CD14-positive monocyte (primary cell): Measurements from ENCODE around the gene MCC. TPM values are rescaled to one million over a fixed set of nuclear protein-coding genes. Genes with fewer than 3 reads are reported as not detected.

Experiments used
- DNase-seq, 3 donors: peaks; one replicate each; pipeline ENCODE4 v3.0.0-alpha.2; 2011 to 2022
- H2AFZ ChIP-seq: 2 replicates; pipeline ENCODE4 v1.6.0; 2012; ENCODE audit warnings: mild to moderate bottlenecking, low read depth, low read length, inconsistent platforms; ENCODE audit not compliant: insufficient read depth, poor library complexity, severe bottlenecking
- H3K27ac ChIP-seq, 2 donors: 1 replicate in 1 of 2; 2 replicates in 1 of 2; pipeline ENCODE4 v1.5.1; 2012 to 2013; ENCODE audit warnings: low read length in 2 of 2, control low read depth in 1 of 2, inconsistent platforms in 1 of 2, low read depth in 1 of 2, mild to moderate bottlenecking in 1 of 2
- H3K27me3 ChIP-seq, 2 donors: one replicate each; pipeline versions ENCODE4 v1.6.0 to v1.6.1; 2011 to 2013; ENCODE audit warnings: low read length in 2 of 2; ENCODE audit not compliant: control insufficient read depth in 2 of 2, insufficient read depth in 2 of 2
- H3K36me3 ChIP-seq, 2 donors: replicated peaks in 1 of 2; 1 replicate in 1 of 2; 2 replicates in 1 of 2; pipeline versions ENCODE4 v1.5.1 to v1.6.1; 2012 to 2013; ENCODE audit warnings: low read length in 2 of 2, control low read depth in 1 of 2, inconsistent platforms in 1 of 2, mild to moderate bottlenecking in 1 of 2; ENCODE audit not compliant: insufficient read depth in 2 of 2, control insufficient read depth in 1 of 2
- H3K4me1 ChIP-seq, 2 donors: 1 replicate in 1 of 2; 2 replicates in 1 of 2; pipeline versions ENCODE4 v1.5.1 to v1.6.1; 2012 to 2013; ENCODE audit warnings: low read length in 2 of 2, control low read depth in 1 of 2, inconsistent platforms in 1 of 2, mild to moderate bottlenecking in 1 of 2, moderate library complexity in 1 of 2; ENCODE audit not compliant: insufficient read depth in 2 of 2, control insufficient read depth in 1 of 2
- H3K4me2 ChIP-seq: replicated peaks from 2 replicates; pipeline ENCODE3; 2012; ENCODE audit warnings: low read length, moderate library complexity, mild to moderate bottlenecking; ENCODE audit not compliant: poor library complexity, severe bottlenecking; ENCODE audit errors: extremely low read depth
- H3K4me3 ChIP-seq, 3 experiments: fragments of 200-600 bp in 1 of 3; sonication (generic) in 1 of 3; replicated peaks in 1 of 3; 1 replicate in 2 of 3; 2 replicates in 1 of 3; pipeline ENCODE4 v1.5.1; 2011 to 2013; ENCODE audit warnings: low read length in 3 of 3, mild to moderate bottlenecking in 3 of 3, control low read depth in 2 of 3, low read depth in 2 of 3, inconsistent platforms in 1 of 3, moderate library complexity in 1 of 3
- H3K79me2 ChIP-seq: 2 replicates; pipeline ENCODE4 v1.6.0; 2012; ENCODE audit warnings: mild to moderate bottlenecking, control low read depth, inconsistent platforms, low read length, moderate library complexity; ENCODE audit not compliant: insufficient read depth
- H3K9ac ChIP-seq: 2 replicates; pipeline ENCODE4 v1.6.0; 2017; ENCODE audit warnings: low read length, mild to moderate bottlenecking; ENCODE audit not compliant: insufficient read depth, poor library complexity, severe bottlenecking
- H3K9me3 ChIP-seq, 2 donors: replicated peaks in 1 of 2; 1 replicate in 1 of 2; 2 replicates in 1 of 2; pipeline versions ENCODE4 v1.5.1 to v1.6.1; 2012 to 2013; ENCODE audit warnings: low read length in 2 of 2, control low read depth in 1 of 2; ENCODE audit not compliant: control insufficient read depth in 1 of 2, insufficient read depth in 1 of 2
- H4K20me1 ChIP-seq: 2 replicates; pipeline ENCODE4 v1.6.0; 2012; ENCODE audit warnings: mild to moderate bottlenecking, low read length, control low read depth, moderate library complexity; ENCODE audit not compliant: insufficient read depth
- H3K27ac Mint-ChIP-seq, 7 donors: one replicate each; pipeline ENCODE4 v1.8.0; 2020; ENCODE audit warnings: mild to moderate bottlenecking in 7 of 7, mixed read lengths in 7 of 7, moderate library complexity in 6 of 7, inconsistent platforms in 2 of 7
- H3K27me3 Mint-ChIP-seq, 3 donors: one replicate each; pipeline ENCODE4 v1.8.0; 2021 to 2022; ENCODE audit warnings: low read depth in 3 of 3, mild to moderate bottlenecking in 3 of 3, mixed read lengths in 3 of 3, moderate library complexity in 3 of 3, inconsistent platforms in 1 of 3
- H3K36me3 Mint-ChIP-seq, 2 donors: one replicate each; pipeline ENCODE4 v1.8.0; 2020; ENCODE audit warnings: mixed read lengths in 2 of 2, inconsistent platforms in 1 of 2, mild to moderate bottlenecking in 1 of 2
- H3K4me1 Mint-ChIP-seq: one replicate; pipeline ENCODE4 v1.8.0; 2020; ENCODE audit warnings: mild to moderate bottlenecking, mixed read lengths
- H3K4me3 Mint-ChIP-seq, 2 donors: one replicate each; pipeline ENCODE4 v1.8.0; 2020; ENCODE audit warnings: mild to moderate bottlenecking in 2 of 2, mixed read lengths in 2 of 2, moderate library complexity in 1 of 2
- H3K9me3 Mint-ChIP-seq, 7 donors: one replicate each; pipeline ENCODE4 v1.8.0; 2020 to 2022; ENCODE audit warnings: mixed read lengths in 7 of 7, mild to moderate bottlenecking in 6 of 7, moderate library complexity in 6 of 7, inconsistent platforms in 2 of 7
- CTCF ChIP-seq: fragments of 200-600 bp; IDR thresholded peaks from one replicate; pipeline ENCODE4 v1.8.0; 2022; ENCODE audit warnings: antibody characterized with exemption, mild to moderate bottlenecking
- WGBS: methylation state at CpG from one replicate; pipeline ENCODE4 v1.1.5; 2013; ENCODE audit warnings: missing lambda C conversion rate; ENCODE audit not compliant: insufficient coverage; 5-methylcytosine and 5-hydroxymethylcytosine counted together
- intact Hi-C, 2 donors: fragments of 100-400 bp; cut with micrococcal nuclease; formaldehyde crosslinking; loops; one replicate each; pipeline versions ENCODE4 v1.15.0 to v1.15.1; 2023
- polyA plus RNA-seq, 3 donors: library from polyadenylated mRNA; depleted of rRNA in 1 of 3; unstranded in 2 of 3; stranded (reverse) in 1 of 3; fragments of 300-500 nt in 2 of 3; fragments of >200 nt in 1 of 3; fragmentation: Illumina TruSeq in 2 of 3; gene quantifications; 1 replicate in 2 of 3; 2 replicates in 1 of 3; pipeline ENCODE4 v1.2.3, GENCODE V29; 2012 to 2021

MCC gene
- polyA plus RNA-seq, 3 donors, result 0.09 TPM; not detected in 2

GRCh38 chr5:113271015-113271414 lies 217.2 kb downstream of the MCC start:
- H3K27ac Mint-ChIP-seq, result no peak overlapping the region
- TF ChIP-seq CTCF, result no peak
- H3K4me2 ChIP-seq, result no peak overlapping the region

GRCh38 chr5:113270086-113270485 lies 218.2 kb downstream of the MCC start:
- Mint-ChIP-seq H3K4me1 (no peaks in the 10 kb centered on the region), H3K27ac (no peak overlapping the region), H3K4me3 (no peak overlapping the region), H3K36me3 (no peaks in the 10 kb centered on the region), H3K9me3 (peaks cover 0 to 4% (median 0%) of the 10 kb centered on the region in 7 donors), H3K27me3 (peaks cover 0 to 9% (median 5%) of the 10 kb centered on the region in 3 donors)
- no peak overlapping the region for H2AFZ ChIP-seq
- H3K9me3 ChIP-seq, result no peaks in the 10 kb centered on the region
- H3K4me1 ChIP-seq, result no peaks in the 10 kb centered on the region
- TF ChIP-seq CTCF, result no peak
- 60% methylated on average over 2 of the region's 5 CpGs for WGBS
- no peak overlapping the region for H3K4me3 ChIP-seq
- no peaks in the 10 kb centered on the region for H4K20me1 ChIP-seq
- no peaks in the 10 kb centered on the region for H3K27me3 ChIP-seq
- no peaks in the 10 kb centered on the region for H3K36me3 ChIP-seq
- intact Hi-C loops, result no loop called here
- no peak overlapping the region for H3K27ac ChIP-seq
- H3K9ac ChIP-seq, result no peak overlapping the region
- H3K4me2 ChIP-seq, result no peak overlapping the region
- no peak for DNase-seq
- no peaks in the 10 kb centered on the region for H3K79me2 ChIP-seq

More at GRCh38 chr5:113271015-113271414, 217.2 kb downstream of the MCC start:
- Histone ChIP-seq H3K9ac (no peak overlapping the region), H3K79me2 (no peaks in the 10 kb centered on the region), H2AFZ (no peak overlapping the region), H3K27me3 (no peaks in the 10 kb centered on the region), H4K20me1 (no peaks in the 10 kb centered on the region), H3K9me3 (no peaks in the 10 kb centered on the region), H3K36me3 (no peaks in the 10 kb centered on the region), H3K27ac (no peak overlapping the region), H3K4me3 (no peak overlapping the region), H3K4me1 (no peaks in the 10 kb centered on the region)
- Mint-ChIP-seq H3K9me3 (peaks cover 0 to 2% (median 0%) of the 10 kb centered on the region in 7 donors), H3K4me3 (no peak overlapping the region), H3K27me3 (peaks cover 0 to 9% (median 5%) of the 10 kb centered on the region in 3 donors), H3K4me1 (no peaks in the 10 kb centered on the region), H3K36me3 (no peaks in the 10 kb centered on the region)
- DNase-seq, result no peak
- WGBS, result no CpG with 5 or more reads among the region's 2 CpGs
- intact Hi-C loops, result no loop called here
